Activated CD4-positive, alpha-beta T cell treated with anti-CD3 and anti-CD28 coated beads for 4 hours (primary cell): ENCODE results near the gene RUNX3.
"Not testable (repeated sequence)": the region's sequence is repeated elsewhere in the genome, so short reads cannot be mapped to it uniquely, and the experiment has no call there.

Experiments used
- DNase-seq, 2 donors: peaks; one replicate each; pipeline ENCODE4 v3.0.0-alpha.2; 2020

Gene RUNX3

GRCh38 chr1:24930260-24931145 is at the start of gene RUNX3:
RUNX3 (minus strand) TSS chr1:24930276; CDS start chr1:24929868, 408 bp downstream.
- DNase-seq, result peak; percentile 92 to 94

GRCh38 chr1:24979232-24979631 is 49.2 kb upstream of the RUNX3 start:
- DNase-seq, result not testable (repeated sequence)

GRCh38 chr1:24978383-24979032 is 48.4 kb upstream of the RUNX3 start:
- DNase-seq, result no peak

- DNase-seq, result no peak
These were observed 45.3 kb upstream of the RUNX3 start for GRCh38 chr1:24975391-24975790.

- DNase-seq, result no peak
These were observed 43.2 kb upstream of the RUNX3 start for GRCh38 chr1:24973315-24973714.

GRCh38 chr1:24972915-24973242 is 42.8 kb upstream of the RUNX3 start:
- DNase-seq, result no peak

GRCh38 chr1:24972221-24972914 is 42.3 kb upstream of the RUNX3 start:
- DNase-seq, result no peak

- DNase-seq, result peak in 1 of 2 donors; percentile 23
These were observed 41.1 kb upstream of the RUNX3 start for GRCh38 chr1:24970926-24971875.

GRCh38 chr1:24970399-24970753 is 40.3 kb upstream of the RUNX3 start:
- no peak for DNase-seq

- no peak for DNase-seq
These were observed 39.7 kb upstream of the RUNX3 start for GRCh38 chr1:24969596-24970398.

- no peak for DNase-seq
These were observed 39.0 kb upstream of the RUNX3 start for GRCh38 chr1:24968941-24969585.

GRCh38 chr1:24967962-24968361 is 37.9 kb upstream of the RUNX3 start:
- DNase-seq, result no peak

- DNase-seq, result no peak
These were observed 37.5 kb upstream of the RUNX3 start for GRCh38 chr1:24967555-24967954.

GRCh38 chr1:24966724-24967346 is 36.8 kb upstream of the RUNX3 start:
- peak; percentile 61 to 65 for DNase-seq

- no peak for DNase-seq
These were observed 36.1 kb upstream of the RUNX3 start for GRCh38 chr1:24966121-24966723.

GRCh38 chr1:24965571-24965930 is 35.5 kb upstream of the RUNX3 start:
- no peak for DNase-seq

GRCh38 chr1:24964811-24965570 is 34.9 kb upstream of the RUNX3 start:
- DNase-seq, result peak; percentile 83 to 89

- no peak for DNase-seq
These were observed 34.0 kb upstream of the RUNX3 start for GRCh38 chr1:24963943-24964693.
